ENCODE measurements around the gene CPNE5.
A peak's percentile ranks its signal among the peaks of the same experiment; 100 is the strongest.

Gene CPNE5

DNA sequence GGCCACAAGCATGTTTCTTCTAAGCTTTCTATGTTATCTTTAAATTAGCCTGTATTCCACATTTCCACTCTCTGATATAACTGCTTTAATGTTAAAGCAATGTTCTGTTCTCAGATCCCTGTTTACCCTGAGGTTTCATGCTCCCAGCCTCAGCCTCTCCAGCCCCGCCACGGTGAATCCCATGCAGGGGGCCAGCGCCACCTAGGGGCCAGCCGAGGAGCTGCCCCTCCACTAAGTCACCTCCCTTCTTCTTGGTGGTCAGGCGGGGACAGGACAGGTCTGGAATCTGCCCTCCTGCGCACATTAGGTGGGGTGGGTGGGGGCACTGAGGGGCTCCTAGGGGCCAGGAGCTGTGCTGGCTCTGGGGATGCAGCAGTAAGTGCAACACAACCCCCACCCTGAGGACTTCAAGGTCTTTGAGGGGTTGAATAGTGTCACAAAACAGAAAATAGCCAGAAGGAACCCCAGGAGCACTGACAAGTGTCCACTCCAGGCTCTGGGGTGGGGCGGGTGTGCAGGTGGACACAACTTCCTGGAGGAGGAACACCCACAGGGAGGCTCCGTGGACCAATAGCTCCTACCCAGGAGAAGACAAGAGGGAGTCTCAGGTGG is 80.0 kb downstream of the CPNE5 start:
- no peak overlapping the region for H3K4me3 ChIP-seq (ENCODE audit: low read depth, low read length)
- no peak for DNase-seq (ENCODE audit: low read depth)
- TF ChIP-seq, protein P1, sequence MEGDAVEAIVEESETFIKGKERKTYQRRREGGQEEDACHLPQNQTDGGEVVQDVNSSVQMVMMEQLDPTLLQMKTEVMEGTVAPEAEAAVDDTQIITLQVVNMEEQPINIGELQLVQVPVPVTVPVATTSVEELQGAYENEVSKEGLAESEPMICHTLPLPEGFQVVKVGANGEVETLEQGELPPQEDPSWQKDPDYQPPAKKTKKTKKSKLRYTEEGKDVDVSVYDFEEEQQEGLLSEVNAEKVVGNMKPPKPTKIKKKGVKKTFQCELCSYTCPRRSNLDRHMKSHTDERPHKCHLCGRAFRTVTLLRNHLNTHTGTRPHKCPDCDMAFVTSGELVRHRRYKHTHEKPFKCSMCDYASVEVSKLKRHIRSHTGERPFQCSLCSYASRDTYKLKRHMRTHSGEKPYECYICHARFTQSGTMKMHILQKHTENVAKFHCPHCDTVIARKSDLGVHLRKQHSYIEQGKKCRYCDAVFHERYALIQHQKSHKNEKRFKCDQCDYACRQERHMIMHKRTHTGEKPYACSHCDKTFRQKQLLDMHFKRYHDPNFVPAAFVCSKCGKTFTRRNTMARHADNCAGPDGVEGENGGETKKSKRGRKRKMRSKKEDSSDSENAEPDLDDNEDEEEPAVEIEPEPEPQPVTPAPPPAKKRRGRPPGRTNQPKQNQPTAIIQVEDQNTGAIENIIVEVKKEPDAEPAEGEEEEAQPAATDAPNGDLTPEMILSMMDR (IDR thresholded peaks at IDR 0.05; ENCODE audit: control insufficient read depth, extremely low read depth, insufficient read depth) = peak; percentile 98

DNA sequence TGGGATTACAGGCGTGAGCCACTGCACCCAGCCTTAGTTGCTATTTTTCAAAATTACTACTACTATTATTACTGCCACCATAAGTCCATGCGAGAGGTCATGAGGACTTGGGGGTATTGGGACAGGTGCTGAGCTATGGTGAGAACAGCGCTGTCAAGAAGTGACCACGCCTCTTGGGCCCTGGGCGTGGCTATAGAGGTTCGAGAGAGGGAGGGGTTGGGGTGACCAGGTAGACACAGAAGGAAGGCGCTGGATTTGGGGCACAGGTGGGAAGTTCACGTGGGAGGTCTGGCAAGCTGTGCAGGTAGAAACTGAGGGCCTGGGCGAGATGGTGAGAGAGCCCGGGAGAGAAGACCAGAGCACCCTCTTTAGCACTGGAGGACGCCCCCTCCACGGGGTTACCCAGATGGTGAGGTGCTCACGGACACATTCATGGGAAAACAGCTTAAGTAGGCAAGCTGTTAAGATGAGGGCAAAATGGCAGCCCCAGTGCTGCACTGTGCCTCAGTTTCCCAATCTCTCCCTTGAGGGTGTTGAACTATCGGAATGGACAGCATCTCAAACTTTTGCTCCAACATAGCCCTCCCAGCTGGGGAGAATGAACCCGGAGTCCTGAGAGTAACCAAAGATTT is 80.6 kb downstream of the CPNE5 start:
- no peak overlapping the region for H3K4me3 ChIP-seq (ENCODE audit: low read depth, low read length)
- TF ChIP-seq, protein P1 (IDR thresholded peaks at IDR 0.05; ENCODE audit: control insufficient read depth, extremely low read depth, insufficient read depth) = no peak
- DNase-seq (ENCODE audit: low read depth) = no peak

DNA sequence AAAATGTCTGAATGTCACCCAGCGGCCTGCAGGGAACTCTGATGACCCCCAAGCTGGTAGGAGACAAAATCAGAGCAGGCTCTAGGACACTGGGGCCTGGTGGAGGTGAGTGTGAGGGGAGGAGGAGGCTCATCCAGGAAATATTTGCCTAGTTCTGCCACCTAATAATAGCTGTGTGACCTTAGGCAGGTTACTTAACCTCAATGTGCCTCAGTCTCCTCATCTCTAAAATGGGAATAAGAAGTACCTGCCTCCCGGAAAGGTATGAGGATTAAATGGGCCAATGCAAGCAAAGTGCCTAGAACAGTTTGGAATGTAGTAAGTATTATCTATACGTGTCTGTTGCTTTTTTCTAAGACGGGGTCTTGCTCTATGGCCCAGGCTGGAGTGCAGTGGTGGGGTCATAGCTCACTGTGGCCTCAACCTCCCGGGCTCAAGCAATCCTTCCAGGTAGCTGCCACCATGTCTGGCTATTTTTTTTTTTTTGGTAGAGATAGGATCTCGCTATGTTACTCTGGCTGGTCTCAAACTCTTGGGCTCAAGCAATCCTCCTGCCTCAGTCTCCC is 81.2 kb downstream of the CPNE5 start:
- TF ChIP-seq, protein P1 (IDR thresholded peaks at IDR 0.05; ENCODE audit: control insufficient read depth, extremely low read depth, insufficient read depth) = no peak
- DNase-seq (ENCODE audit: low read depth) = no peak
- no peak overlapping the region for H3K4me3 ChIP-seq (ENCODE audit: low read depth, low read length)

DNA sequence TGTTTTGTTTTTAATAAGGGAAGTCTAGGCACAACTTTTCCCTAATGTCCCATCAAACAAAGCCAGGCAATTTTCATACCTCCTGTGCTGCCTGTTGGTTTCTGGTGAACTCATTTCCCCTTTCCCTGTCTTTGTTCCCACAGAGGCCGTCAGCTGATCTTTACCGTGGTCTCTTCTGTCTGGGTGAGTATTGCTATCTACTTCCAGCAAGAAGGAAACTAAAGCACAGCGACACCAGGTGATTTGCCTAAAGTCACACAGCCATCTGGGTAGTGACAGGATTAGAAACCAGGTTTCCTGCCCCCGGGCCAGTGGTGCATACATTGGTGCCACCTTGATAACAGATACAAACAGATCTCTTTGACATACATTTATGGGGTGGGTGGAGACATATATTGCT is 82.0 kb downstream of the CPNE5 start:
- DNase-seq (ENCODE audit: low read depth) = no peak
- H3K4me3 ChIP-seq (ENCODE audit: low read depth, low read length) = no peak overlapping the region
- TF ChIP-seq, protein P1 (IDR thresholded peaks at IDR 0.05; ENCODE audit: control insufficient read depth, extremely low read depth, insufficient read depth) = no peak

DNA sequence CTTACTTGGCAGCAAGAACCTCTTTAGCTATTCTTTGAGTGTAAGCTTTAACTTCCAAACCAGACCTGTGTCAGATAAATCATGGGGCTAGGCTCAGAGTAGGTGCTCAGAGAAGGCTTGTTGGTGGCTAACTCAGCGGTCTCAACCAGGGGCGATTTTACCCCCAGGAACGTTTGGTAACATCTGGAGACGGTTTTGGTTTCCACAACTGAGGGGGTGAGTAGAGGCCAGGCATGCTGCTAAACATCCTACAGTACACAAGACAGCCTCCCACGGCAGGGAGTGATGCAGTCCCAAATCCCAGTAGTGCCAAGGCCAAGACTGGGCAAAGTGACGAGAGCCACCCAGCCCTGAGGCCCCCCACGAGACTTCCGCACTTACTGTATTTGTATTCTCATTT is 82.5 kb downstream of the CPNE5 start:
- DNase-seq (ENCODE audit: low read depth) = no peak
- no peak overlapping the region for H3K4me3 ChIP-seq (ENCODE audit: low read depth, low read length)
- TF ChIP-seq, protein P1 (IDR thresholded peaks at IDR 0.05; ENCODE audit: control insufficient read depth, extremely low read depth, insufficient read depth) = no peak

DNA sequence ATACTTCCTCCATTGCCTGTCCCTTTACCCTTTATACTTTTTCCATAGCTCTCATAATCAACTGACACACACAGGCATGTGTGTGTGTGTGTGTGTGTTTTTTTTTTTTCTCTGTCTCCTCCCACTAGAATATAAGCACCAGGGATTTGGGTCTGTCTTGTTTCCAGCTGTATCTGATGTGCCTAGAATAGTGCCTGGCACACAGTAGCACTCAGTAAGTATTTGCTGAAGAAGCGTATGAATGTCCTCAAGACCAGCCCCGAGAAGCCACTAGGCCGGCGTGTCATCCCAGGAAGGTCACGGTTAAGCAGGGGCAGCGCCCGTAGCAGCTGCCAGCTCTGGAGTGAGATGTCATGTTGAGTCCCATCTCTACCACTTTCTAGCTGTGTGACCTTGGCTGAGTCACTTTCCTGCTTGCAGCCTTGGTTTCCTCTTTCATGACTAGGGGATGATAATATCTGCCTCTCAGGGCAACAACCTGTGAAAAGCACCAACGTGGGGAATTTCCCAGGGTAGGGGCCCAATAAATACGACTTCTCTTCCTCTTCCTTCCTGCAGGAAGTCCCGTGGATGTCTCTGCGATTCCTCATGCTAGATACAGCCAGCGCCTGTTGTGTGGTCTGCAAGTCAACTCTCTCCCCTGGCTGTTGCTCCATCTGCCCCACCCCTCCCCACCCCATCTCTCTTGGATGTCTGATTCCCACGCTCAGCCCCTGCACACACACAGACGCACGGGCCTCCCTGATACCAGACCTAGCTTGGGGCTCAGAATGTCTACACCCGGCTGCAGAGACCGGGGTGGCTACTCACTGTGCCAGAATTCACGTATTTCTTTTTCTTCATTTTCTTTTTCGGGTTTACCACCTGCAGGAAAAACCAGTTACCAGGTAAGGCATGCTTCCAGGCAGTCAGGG is 83.6 kb downstream of the CPNE5 start:
- TF ChIP-seq, protein P1 (IDR thresholded peaks at IDR 0.05; ENCODE audit: control insufficient read depth, extremely low read depth, insufficient read depth) = no peak
- H3K4me3 ChIP-seq (ENCODE audit: low read depth, low read length) = no peak overlapping the region
- no peak for DNase-seq (ENCODE audit: low read depth)

Measured in LNCaP clone FGC (cell line).